Measurements from ENCODE around the gene TET1.
"Not testable (repeated sequence)": the region's sequence is repeated elsewhere in the genome, so short reads cannot be mapped to it uniquely, and the experiment has no call there.

Gene TET1

DNA sequence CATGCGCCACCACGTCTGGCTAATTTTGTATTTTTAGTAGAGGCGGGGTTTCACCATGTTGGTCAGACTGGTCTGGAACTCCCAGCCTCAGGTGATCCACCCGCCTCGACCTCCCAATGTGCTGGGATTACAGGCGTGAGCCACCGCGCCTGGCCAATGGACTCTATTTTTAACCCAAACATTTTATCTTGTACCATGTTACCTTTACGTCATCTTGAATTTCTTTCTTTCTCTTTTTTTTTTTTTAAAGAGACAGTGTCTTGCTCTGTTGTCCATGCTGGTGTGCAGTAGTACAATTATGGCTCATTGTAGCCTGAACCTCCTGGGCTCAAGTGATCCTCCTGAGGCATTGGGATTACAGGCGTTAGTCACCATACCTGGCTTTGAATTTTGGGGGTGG lies 57.6 kb downstream of the TET1 start:
- DNase-seq, result not testable (repeated sequence)

DNA sequence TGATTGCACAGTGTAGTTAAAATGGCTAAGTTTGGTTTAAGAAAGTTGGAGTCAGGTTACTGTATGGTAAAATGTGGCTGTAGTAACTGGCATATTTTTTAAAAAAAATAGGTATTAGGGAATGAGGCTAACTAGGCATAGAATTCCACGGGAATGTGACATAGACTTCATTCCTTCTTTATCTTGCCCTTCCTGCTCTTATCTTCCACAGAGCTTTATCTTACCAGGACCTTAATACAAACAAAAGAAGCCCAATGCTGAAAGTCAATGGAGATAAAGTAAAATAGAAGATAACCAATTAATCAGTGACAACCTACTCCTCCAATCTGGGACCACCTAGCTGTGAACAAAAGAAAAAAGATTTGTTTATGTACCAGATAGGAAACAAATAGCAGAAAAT lies 58.1 kb downstream of the TET1 start:
- no peak for DNase-seq

DNA sequence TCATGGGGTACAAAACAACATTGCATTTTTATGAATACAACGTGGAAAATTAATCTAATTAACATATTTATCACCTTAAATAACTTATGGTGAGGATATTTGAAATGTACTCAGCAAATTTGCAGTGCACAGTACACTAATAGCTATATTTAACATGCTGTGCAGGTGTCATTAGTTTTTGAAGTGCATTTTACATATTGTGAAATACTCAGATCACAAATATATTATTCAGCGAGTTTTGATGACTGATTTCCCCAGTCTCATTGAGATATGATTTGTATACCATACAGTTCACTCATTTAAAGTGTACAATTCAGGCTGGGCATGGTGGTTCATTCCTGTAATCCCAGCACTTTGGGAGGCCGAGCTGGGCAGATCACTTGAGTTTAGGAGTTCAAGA lies 59.5 kb downstream of the TET1 start:
- no peak for DNase-seq

DNA sequence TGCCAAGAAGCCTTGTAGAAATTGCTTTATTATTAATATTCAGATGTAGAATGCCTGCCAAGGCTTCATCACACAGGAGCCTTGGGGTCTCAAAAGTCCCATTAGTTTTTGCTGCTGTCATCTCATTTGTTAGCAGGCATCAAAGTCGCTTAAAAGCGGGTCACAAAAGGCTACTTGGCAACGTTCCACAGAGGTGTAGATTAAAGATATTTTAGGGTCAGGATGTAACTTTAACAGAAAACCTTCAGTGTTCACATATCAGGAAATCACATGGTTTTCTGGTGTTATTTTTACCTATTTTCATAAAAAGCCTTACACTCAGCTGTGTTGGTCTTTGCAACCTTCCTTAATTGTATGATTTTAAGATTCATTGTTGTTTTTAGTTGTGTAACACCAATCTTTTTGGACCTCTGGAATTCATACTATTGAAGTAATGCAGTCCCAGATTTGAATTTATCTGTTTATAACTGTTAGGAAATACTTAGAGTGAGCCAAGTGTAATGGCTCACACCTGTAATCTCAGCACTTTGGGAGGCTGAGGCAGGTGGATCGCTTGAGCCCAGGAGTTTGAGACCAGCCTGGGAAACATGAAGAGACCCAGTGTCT lies 65.3 kb downstream of the TET1 start:
- no peak for DNase-seq

DNA sequence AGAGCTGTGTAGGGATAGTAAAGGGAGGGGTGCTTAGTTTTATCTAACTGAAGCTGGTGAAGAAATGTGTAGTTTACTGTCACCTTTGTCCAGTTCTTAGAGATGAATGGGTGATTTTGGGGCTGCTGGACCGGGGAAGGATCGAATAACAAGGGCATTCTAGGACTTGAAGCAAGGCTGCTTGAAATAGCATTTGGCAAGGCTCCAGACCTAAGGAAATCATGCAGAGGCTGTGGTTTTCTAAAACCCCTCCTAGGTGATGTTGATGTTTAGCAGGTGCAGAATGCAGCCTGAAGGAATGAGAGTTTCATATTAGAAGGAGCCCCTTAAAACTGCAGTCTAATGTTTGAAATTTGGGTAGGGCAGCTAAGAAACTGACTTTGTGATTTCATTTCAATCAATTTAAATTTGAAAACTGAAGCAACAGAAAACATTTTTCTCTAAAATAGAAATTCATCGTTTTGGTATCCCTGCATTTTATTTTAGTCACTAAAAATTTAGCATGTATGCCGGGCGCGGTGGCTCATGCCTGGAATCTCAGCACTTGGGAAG lies 68.5 kb downstream of the TET1 start:
- no peak for DNase-seq

DNA sequence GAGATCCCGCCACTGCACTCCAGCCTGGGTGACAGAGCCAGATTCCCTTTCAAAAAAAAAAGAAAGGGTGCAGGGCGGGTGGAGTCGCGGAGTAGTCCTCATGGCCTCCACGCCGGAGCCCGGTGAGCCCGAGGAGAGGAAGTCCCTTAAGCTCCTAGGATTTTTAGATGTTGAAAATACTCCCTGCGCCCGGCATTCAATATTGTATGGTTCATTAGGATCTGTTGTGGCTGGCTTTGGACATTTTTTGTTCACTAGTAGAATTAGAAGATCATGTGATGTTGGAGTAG lies 72.1 kb downstream of the TET1 start:
- not testable (repeated sequence) for DNase-seq

GRCh38 chr10:68633281-68633680 lies 73.1 kb downstream of the TET1 start:
- no peak for DNase-seq

GRCh38 chr10:68633816-68634466 lies 73.8 kb downstream of the TET1 start:
- DNase-seq, result no peak

GRCh38 chr10:68636335-68636734 lies 76.2 kb downstream of the TET1 start:
- no peak for DNase-seq

DNA sequence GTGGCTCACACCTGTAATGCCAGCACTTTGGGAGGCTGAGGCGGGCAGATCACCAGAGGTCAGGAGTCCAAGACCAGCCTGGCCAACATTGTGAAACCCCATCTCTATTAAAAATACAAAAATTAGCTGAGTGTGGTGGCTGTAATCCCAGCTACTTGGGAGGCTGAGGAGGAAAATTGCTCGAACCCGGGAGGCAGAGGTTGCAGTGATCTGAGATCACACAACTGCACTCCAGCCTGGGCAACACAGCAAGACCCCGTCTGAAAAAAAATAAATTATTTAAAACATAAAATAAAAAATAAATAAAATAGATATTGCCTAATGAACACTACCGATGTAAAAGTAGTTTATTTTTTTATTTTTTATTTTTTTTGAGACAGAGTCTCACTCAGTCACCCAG lies 83.4 kb downstream of the TET1 start:
- DNase-seq, result not testable (repeated sequence)

DNA sequence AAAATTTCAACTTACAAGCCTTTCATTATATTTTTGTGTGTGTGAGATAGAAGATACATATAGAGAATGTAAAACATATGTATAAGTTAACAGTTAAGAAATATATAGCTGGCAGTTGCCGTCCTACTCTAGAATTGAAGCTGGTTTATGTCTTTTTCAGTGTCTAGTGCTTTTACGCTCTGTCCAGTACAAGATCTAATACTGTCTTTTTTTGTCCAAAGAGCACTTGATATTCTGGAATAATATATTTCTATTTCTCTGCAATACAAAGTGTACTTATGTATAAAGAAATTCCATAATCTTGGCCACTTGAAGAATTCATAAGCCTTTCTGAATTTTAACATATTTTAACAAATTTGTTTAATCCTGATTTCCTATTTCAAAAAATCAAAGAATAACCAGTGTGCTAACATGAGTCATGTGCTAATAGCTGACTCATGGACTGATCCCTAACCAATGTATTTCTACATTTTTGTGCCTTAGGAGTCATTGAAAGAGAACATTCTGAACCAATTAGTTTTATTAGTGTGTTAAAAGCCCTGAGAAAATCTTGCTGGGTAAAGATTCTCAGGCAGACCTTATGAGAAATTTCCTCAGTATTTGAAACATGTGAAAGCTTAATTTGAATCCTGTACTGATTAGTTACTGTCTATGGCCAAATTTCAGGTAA lies 87.7 kb downstream of the TET1 start:
- no peak for DNase-seq

GRCh38 chr10:68655620-68656126 lies 95.5 kb downstream of the TET1 start:
- no peak for DNase-seq

GRCh38 chr10:68665841-68666240 lies 105.7 kb downstream of the TET1 start:
- no peak for DNase-seq

DNA sequence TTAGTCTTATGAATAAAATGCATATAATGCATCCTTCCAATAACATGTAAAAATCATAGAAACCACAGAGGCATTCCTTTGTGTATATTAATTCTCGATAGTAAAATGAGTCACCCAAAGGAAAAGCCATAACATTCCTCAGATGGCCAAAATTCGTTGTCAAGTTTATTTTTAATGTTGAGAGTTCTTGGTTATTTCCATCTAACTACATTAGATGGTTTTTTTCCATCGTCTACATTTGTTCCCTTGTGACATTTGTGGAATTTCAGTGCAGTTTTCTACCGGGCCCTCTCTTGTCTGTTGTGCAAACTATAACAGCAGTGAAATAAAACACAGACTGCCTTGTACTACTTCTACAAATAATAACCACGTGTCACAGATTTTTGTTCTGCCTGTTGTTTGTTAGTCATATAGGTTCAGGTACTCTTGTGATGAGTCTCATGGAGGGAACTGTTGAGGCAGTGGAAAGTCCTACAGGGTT lies 106.2 kb downstream of the TET1 start:
- DNase-seq, result no peak

DNA sequence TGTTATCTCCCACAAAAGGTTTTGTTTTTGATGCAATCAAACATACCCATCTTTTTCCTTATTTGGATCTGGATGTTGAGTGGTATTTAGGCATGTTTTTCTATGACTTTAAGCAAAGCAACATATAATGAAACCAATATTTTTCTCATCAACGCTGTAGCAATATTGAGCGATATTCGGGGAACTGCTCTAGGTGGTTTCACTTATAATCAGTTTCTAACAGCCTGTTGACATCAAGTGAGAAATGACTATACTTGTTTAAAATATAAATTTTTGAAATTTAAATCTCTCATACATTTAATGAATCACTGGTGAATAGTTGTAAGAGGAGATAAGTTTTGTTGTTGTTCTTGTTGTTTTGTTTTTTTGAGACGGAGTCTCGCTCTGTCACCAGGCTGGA lies 108.1 kb downstream of the TET1 start:
- DNase-seq, result no peak

GRCh38 chr10:68668972-68669371 lies 108.8 kb downstream of the TET1 start:
- DNase-seq, result no peak

- no peak for DNase-seq
Observed at GRCh38 chr10:68684413-68684812, 124.3 kb downstream of the TET1 start.

DNA sequence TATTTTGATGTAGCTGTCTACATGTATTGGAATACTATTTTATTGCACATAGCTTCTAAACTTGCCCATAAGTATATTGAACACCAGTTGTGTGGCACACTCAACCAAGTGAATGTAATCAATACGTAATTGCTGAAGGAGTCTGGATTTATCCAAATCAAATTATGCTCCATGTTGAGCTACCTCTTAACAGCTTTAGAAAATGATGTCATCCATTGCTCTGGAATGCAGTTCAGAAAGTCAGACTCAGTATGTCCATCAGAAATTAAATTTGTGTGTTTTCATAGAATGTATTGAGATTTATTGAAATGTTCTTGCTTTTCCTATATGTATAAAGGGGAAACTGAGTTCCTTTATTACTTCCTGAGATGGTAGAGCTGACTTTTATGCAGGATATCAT lies 135.9 kb downstream of the TET1 start:
- no peak for DNase-seq

- DNase-seq, result no peak
Observed at GRCh38 chr10:68697106-68697505, 137.0 kb downstream of the TET1 start.

DNA sequence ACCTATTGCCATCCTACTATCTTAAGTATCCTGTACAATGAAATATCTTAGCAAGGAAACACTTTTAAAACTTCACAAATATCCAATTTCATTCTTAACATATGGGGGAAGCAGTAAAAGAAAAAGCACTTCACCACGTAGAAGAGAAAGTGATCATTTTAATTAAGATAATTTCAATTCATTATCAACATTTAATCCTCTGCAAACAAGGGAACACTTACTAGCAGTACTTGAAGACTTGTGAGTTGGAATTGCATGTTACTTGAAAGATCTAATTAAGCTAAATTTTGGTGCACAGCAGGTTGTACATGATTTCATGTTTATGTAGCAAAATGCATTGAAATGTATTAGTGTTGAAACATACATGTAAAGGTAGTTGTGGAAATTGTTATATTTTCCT lies 140.1 kb downstream of the TET1 start:
- DNase-seq, result no peak

- DNase-seq, result no peak
Observed at GRCh38 chr10:68705548-68705947, 145.4 kb downstream of the TET1 start.

DNA sequence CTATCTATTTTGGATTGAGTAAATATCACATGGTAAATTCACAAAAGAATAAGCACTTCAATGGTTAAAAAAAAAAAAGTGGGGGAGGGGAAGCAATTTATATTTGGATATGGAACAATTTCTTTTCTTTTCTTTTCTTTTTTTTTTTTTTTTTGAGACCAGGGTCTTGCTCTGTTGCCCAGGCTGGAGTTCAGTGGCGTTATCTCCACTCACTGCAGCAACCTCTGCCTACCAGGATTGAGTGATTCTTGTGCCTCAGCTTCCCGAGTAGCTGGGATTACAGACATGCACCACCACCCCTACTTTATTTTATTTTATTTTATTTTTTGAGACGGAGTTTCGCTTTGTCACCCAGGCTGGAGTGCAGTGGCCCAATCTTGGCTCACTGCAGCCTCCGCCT lies 148.8 kb downstream of the TET1 start:
- not testable (repeated sequence) for DNase-seq

DNA sequence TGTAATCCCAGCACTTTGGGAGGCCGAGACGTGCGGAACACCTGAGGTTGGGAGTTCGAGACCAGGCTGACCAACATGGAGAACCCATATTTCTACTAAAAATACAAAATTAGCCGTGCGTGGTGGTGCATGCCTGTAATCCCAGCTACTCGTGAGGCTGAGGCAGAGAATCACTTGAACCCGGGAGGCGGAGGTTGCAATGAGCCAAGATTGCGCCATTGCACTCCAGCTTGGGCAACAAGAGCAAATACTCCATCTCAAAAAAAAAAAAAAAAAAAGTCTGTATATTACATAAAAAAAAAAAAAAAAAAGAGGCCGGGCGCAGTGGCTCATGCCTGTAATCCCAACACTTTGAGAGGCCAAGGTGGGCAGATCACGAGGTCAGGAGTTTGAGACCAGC lies 152.9 kb downstream of the TET1 start:
- DNase-seq, result not testable (repeated sequence)

DNA sequence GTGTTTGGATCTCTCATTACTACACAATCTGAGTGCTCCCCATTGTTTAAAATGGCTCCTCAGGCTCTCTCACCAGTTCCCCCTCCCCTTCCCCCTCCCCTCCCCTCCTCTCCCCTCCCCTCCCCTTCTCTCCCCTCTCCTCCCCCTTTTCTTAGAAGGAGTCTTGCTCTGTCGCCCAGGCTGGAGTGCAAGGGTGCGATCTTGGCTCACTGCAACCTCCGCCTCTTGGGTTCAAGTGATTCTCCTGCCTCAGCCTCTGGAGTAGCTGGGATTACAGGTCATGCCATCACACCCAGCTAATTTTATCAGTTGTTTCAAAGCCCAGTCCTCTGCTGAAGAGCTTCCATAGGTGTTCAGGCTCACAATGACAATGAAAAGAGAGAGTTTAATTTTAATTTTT lies 157.3 kb downstream of the TET1 start:
- no peak for DNase-seq

Measured in NCI-H1930 (cell line).